ENCODE data around the gene ANKS4B.
"Not testable (repeated sequence)": the region's sequence is repeated elsewhere in the genome, so short reads cannot be mapped to it uniquely, and the experiment has no call there.

ANKS4B gene

DNA sequence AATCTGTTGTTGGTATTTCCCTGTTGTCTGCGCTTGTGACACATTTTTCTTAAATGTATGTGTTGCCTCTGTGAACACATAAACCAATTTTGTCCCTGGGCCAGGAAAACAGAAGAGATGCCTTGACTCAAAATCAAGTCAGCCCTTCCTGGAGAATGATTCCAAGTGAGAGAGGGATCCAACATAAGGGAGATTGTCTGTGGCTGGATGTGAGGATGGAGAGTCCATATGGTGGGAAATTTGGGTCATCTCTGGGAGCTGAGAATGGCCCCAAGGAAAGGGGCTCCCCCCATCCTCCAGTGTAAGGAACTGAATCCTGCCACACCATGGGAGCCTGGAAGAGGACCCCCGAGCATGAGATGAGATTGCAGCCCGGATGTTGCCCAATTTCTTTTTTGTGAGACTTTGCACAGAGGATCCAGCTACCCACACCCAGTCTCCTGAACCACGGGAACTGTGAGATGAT is 31.1 kb downstream of the ANKS4B start:
- DNase-seq: no peak

DNA sequence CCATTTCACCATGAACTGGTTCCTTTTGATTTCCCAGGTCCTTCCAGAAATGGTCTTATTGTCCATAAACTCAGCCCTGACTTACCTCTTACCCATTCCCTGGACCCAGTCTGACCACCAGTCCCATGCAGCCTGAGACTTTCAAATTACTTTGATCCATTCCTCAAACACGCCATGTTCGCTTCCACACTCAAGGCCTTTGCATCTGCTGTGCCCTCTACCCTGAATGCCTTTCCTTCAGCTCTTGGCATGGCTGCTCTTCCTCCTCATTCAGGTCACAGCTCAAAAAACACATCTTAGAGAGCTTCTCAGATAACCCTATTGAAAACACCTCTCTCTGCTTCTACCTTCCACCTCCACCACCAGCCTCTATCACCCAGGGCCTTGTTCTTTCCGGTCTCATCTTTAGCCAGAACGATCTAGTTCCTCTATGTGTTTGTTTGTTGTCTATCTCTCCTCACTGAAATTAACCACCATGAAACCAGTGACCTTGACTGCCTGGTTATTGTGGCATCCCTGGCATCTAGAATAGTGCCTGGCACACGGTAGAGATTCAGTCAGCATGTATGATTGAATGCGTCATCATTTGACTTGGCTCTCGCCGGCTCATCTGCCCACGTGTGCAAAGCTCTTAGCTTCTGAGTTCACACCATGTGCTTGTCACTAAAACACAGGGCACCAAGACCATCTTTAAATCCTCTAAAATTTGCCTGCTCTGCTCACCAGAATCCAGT is 31.8 kb downstream of the ANKS4B start:
- no peak for DNase-seq

DNA sequence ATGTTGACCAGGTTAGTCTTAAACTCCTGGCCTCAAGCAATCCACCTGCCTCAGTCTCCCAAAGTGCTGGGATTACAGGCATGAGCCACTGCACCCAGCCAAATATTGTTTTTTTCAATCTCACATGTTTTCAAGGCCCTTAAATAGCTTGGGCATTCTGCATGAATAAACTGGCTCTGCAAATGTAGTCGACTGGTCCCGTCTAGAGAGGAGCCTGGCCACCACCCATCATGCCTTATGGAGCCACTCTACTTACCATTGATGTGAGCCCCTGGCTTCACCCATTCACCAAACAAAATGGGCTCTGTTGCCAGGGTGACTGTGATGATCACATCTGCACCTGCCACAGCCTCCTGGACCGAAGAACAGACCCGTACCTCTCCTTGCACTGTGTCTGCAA is 33.8 kb downstream of the ANKS4B start:
- no peak for DNase-seq

DNA sequence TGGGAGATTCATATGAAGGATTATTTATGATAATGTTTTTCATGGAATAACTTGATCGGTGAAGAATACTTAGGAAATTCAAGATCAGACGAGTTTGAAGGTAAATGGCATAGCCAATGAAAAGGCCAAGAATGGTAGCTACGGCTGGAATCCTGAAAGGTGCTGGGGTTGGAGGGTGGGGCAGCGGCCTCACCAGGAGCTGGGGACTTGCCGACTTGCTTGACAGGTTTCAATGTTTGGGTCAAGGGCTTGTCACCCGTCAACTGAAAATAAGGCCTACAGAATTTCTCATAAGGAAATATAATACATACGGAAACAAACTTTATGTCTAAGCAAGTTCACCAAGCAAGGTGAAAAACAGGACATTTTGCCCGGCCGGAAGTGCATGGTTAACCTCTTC is 34.7 kb downstream of the ANKS4B start:
- no peak for DNase-seq

DNA sequence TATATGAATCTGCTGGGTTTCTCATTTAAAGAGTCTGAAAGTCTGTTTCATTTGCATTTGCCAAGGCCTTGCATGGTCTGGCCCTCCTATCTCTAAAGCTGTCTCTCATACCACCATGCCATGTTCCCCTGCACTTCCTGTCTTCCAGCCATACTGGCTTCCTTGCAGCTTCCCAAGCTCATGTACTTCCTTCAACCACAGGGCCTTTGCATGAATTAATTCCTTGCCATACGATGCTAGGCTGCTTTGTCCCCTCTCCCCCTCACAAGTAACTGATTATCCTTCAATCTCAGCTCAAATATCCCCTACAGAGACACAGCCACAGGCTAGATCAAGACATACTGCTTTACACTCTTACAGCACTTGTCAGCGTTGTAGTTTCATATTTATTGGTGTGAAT is 38.8 kb downstream of the ANKS4B start:
- DNase-seq: no peak

DNA sequence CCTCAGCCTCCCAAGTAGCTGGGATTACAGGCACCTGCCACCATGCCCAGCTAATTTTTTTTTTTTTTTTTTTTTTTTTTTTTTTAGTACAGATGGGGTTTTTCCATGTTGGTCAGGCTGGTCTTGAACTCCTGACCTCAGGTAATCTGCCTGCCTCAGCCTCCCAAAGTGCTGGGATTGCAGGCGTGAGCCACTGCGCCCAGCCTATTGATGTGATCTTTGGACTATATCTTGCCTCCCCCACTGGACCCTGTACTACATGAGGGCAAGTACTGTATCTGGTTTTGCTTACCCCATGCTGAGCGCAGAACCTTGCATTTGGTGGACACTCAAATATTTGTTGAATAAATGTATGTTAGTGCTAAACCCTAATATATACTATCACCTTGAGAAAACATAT is 39.3 kb downstream of the ANKS4B start:
- DNase-seq: not testable (repeated sequence)

DNA sequence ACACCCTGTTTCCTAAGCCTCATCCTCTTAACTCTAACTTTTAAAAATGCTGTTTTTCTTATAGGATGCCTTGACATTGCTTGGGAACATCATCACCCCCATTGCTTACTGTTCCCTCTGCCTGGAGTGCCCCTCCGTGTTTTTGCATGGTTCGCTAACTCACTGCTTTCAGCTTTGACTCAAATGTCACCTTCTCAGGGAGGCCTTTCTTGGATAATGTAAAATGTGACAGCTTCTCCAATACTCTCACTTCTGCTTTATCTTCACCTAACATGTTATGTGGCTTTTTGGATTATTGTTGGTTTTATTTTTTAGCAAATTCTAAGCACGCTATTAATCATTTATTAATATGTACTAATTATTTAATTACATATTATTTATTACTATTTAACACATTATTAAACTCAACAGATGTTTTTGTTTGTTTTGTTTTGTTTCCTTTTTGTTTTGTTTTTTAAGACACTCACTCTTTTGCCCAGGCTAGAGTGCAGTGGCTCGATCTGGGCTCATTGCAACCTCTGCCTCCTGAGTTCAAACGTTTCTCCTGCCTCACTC is 40.8 kb downstream of the ANKS4B start:
- DNase-seq: no peak

DNA sequence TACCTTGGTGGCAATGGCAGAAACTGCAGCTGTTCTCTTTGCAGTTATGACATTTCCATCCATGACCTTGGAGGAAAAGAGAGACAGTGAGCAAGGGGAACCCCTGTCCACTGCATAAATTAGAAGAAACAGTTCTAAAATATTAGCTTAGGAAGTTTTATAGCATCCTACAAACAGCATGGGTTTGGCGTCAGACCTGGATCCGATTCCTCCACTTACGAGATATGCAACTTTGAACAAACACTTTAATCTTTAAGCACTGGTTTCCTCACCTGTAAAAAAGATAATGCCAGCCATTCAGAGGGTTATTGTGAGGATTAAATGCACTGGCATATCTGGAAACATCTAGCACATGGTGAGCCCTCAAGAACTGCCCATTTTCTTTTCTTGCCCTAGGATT is 42.0 kb downstream of the ANKS4B start:
- DNase-seq: no peak

DNA sequence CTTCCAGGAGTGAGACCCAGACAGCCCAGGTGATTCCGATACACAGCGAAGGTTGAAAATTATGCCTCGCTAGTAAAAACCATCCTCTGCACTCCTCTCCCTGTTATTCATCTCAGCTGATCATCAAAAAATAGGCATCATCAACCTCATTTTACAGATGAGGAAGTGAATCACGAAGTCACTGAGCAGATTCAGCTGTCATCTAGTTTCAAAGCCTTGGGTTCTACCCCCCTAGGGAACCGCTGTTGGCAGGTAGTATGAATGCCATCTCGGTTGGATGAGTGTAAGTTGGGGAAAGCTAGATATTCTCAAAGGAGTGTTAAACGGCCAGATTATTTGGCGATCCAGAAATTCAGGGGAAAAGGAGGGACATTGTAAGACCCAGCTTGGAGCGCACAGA is 42.6 kb downstream of the ANKS4B start:
- no peak for DNase-seq

DNA sequence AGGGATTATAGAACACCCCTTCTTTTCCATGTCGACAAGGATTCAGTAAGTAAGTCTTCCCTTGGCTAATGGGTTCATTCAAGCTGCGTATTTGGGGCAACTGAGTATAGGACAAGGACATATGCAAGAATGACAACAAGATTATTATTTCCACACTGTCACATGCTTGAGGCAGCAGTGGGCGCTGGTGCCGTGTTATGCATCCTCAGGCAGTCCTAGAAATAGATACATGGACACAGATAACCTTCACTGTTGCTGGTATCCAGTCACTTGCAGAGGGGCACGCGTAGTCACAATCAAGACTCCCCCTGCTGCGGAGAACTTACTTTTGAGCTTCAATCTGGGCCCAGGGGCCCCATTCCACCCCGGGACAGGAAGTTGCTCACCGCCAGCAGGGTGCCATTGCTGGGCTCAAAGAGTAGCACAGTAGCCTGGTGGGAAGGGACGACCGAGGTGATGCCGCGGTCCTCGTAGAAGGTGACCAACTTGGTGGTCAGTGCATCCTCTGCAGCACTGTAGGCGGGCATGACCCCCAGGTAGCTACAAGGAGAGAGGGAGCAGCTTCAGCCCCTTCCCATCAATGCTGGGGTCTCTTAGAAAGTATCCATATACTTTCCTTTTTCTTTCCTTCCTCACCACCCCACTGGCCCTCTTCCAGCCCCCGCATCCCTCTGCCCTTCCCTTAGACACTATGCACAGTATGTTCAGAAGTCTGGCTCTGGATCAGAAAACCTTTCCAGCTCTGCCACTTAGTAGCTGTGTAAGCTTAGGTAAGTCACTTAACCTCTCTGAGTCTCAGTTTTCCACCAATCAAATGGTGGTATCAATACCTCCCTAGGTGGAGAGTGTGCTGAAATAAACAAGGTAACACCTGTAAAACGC is 43.8 kb downstream of the ANKS4B start:
- DNase-seq: no peak

DNA sequence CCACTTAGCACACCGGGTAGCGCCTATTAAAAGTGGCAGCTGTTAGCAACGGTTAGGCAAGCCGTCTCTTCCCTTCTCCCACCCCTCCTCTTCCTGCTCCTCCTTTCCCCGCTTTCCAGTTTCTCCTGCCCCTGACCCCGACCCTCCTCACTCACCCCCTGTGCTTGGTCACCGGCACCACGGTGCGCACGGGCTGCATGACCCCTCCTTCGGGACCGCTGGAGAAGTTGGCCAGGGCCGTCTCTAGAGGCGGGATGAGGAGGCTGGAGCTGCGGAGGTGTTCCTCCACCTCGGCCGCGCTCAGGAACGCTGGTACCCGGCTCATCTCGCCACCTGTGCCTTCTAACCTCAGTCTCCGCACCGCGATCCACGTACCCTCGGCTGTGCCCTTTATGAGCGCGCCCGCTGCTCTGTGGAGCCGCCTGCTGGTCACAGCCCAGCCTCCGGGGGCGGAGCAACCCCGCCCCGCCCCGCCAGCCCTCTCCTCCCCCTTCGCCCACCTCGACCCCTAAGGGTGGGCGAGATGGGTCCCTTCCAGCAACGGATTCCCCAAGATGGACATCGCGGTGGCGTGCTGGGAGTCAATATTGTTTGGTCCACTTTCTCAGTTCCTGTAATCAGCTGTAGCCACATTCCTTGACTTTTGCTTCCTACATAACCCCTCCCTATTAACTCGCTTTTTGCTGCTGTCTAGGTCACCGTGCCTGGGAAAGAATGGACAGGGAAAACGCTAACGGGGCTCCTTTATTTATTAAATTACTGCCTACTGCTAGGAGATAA is 44.6 kb downstream of the ANKS4B start, which contains the start of gene CRYM:
TSS of gene CRYM (minus strand) at position 364 of the 780 bp plus-strand sequence. CDS start at position 325, 39 bp downstream.
- DNase-seq: no peak

DNA sequence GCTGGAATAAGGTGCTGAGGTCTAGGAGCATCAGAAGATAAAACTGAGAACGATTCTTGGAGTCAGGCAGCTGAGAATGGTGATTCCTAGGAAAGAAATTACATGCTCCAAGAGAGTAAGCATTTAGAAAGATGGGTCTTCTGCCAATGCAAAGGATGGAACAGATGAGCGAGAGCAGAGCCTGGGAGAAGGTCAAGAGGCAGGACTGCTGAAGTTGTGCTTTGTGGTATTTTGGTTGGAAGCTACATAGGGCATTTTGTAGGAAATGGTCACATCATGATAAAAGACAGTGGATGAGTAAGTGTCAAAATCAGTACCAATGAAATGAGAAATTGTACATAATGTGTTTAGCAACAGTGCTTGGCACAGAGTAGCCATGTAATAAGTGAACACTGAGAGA is 46.0 kb downstream of the ANKS4B start:
- DNase-seq: no peak

DNA sequence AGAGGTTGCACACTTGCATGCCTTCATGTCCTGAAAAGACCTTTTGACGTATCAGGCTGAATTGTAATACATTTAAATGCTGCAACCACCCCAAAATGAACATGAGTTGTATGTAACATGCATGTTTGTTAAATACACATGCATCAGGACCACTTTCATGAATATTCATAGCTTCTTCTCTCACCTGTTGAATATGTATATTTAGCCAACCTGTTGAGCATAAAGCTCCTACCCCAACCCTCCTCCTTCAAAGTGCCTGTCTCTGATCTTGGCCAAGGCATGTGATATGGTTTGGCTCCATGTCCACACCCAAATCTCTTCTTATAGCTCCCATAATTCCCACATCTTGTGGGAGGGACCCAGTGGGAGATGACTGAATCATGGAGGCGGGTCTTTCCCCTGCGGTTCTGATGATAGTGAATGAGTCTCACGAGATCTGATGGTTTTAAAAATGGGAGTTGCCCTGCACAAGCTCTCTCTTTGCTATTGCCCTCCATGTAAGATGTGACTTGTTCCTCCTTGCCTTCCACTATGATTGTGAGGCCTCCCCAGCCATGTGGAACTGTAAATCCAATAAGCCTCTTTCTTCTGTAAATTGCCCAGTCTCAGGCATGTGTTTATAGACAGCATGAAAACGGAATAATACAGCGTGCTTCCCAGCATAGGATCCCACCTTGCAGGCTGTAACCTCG is 48.3 kb downstream of the ANKS4B start:
- no peak for DNase-seq

DNA sequence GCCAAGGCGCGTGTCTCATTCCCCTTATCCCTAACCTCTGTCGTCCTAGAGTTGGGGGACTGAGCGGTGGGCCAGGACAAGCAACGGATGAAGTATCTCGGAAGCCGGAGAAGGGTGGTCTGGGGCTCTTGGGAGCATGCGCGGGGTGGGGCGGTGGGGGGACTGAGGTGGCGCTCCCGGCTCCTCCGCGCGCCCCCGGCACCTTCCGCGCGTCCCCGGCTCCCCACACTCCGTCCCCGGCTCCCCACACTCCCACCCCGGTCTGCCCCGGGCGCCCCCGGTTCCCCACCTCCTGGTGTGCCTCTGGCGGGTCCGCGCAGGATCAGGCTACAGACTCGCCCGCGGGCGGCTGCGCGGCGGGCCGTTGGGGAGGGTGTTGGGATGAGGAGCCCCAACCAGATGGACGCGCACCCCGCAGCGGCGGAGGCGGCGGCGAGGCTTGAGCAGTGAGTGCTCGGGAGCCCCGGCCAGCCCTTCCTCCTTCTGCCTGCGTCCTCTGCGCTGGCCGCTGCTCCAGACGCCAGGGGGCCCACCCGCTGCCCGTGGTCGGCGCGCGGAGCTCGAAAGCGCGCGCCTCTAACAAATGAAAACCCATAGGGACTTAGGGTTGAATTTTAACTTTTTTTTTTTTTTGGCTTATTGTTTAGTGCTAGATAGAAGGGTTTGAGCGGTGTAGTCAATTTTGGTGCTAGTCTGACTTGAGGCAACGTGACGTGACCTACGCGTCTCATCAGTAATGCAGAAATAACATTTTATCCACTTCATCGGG is 50.2 kb downstream of the ANKS4B start:
- no peak for DNase-seq

DNA sequence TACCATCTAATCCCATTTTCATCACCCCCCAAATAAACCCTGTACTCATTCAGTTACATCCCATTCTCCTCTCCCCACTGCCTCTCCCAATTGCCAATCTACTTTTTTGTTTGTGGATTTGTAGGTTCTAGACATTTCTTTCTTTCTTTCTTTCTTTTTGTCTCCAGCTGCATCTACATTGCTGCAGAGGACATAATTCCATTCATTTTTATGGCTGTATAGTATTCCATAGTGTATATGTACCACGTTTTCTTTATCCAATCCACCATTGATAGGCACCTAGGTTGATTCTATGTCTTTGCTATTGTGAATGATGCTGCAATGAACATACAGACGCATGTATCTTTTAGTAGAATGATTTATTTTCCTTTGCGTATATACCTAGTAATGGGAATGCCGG is 50.9 kb downstream of the ANKS4B start:
- DNase-seq: no peak

DNA sequence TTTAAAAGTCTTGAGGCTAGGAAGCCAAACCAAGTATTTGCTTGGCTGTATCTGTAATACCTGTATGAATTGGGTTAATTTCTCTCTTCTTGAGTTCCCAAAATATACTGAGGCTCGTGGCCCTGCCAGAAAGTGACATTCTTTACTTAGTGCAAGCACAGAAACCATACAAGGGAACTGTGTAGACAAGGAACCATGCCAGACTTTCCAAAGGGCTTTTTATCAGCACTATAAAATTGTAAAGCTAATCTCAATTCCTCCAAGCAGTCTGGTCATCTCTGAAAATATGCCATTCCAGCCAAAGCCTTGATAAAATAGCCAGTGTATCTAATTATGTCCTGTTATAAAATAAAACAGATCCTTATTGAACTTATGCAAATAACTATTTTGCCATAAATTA is 51.8 kb downstream of the ANKS4B start:
- no peak for DNase-seq

DNA sequence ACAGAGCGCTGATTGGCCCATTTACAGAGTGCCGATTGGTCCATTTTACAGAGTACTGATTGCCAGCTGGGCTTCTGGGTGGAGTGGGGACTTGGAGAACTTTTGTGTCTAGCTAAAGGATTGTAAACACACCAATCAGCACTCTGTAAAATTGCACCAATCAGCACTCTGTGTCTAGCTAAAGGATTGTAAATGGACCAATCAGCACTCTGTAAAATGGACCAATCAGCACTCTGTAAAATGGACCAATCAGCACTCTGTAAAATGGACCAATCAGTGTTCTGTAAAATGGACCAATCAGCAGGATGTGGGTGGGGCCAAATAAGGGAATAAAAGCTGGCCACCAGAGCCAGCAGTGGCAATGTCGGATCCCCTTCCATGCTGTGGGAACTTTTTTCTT is 56.3 kb downstream of the ANKS4B start:
- not testable (repeated sequence) for DNase-seq

DNA sequence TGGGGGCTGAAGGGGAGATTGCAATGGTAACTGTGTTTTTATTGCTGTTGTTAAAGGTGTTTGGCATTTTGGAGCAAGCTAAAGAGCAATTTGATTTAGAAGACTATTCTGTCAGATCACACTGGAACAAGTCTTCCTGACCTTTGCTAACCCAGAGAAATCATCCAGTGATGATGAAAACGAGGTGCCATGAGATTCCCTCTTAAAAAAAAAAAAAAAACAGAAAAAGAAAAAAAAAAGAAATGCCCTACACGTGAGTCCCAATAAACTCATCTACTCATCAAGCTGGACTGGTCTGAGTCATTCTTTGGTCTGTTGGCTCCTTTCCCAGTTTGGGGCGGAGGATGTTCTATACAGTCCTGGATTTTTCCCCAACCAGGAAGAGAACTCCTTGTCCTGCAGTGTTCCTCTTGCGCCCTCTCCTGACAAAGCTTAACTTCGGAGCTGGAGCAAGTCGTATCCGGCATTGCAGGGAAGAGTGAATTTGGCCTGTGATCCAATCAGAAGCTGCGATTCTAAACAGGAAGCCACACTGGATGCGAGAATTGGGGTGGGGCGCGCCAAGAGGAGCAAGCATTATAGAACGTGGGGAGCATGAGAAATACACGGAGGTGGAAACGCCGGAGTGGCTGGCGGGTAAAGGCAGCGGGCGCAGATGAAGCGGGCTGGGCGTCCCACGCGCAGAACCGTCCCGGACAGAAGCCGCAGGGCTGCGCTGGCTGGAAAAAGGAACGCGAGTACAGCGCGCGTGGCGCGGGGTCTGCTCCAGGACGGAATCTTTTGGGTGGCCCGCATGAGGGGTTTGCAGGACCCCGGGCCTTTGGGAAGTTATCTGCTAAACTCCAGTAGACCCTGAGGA is 67.0 kb downstream of the ANKS4B start:
- DNase-seq: peak; percentile 92

DNA sequence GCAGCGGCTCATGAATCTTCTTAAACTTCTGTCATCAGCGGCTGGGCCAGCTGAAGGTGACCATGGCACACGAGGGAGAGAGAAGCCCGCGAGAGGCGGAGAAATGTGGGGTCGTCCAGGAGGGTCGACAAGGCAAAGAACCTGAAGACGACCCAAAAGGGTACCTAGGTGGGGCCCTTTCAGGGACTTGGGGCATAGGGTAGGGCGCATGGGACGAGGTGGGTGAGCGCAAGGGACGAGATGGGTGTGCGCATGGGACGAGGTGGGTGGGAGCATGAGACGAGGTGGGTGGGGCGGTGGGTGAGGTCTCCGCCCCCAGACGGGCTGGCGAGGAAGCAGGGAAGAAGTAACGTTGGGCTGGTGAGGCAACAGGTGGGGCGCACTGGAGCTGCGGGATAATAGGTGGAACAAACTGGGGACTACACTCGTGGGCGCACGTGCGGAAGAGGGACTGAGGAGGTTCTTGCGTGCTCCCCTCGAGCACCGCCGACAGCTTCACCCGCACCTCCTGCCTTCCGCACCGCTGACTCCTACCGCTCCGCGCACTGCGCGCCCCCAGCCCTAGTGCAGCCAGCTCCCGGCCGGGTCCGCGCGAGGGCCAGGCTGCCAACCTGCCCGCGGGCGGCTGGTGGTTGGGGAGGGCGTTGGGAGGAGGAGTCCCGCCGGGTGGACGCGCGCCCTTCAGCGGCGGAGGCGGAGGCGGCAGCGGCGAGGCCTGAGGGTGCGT is 67.8 kb downstream of the ANKS4B start:
- DNase-seq: peak; percentile 71

DNA sequence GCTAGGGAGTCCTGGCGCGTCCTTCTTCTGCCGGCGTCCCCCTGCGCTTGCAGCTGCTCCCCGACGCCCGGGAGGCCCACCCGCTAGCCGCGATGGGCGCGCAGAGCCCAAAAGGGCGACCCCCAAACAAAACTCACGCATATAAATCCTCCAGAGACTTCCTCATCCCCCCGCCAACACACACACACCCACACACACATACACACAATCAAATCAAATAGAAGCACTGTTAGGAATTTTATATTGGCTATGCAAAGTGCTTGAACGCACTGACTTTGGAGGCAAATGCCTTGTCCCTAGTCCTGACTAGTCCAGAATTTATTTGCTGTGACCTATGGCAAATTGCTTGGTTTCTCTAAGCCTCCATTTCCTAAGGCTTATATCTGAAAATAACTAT is 68.4 kb downstream of the ANKS4B start:
- DNase-seq: no peak
